Common myeloid progenitor, CD34-positive (primary cell): ENCODE results near the gene GIMAP5.

Experiments
- CTCF ChIA-PET: fragments of 350-600 bp; sonication (Branson Sonifier 250); formaldehyde crosslinking; loops from one replicate; lab custom pipeline; 2021; ENCODE audit warnings: antibody characterized with exemption; lab: Charles Lee
- POLR2A ChIA-PET: fragments of 350-600 bp; sonication (Branson Sonifier 250); formaldehyde crosslinking; loops from one replicate; lab custom pipeline; 2021; ENCODE audit warnings: antibody characterized with exemption; lab: Charles Lee
- DNase-seq, 3 donors: peaks; one replicate each; pipeline versions ENCODE4 v3.0.0 to v3.0.0-alpha.2; 2013
- H3K27ac ChIP-seq, 2 experiments: 1 replicate in 1 of 2; 2 replicates in 1 of 2; pipeline ENCODE4 v1.7.0; 2013; ENCODE audit warnings: inconsistent platforms in 2 of 2, low read length in 2 of 2, mild to moderate bottlenecking in 2 of 2, low read depth in 1 of 2, moderate library complexity in 1 of 2; ENCODE audit not compliant: severe bottlenecking in 2 of 2, insufficient read depth in 1 of 2, poor library complexity in 1 of 2
- H3K27me3 ChIP-seq, 5 experiments: replicated peaks in 2 of 5; 1 replicate in 3 of 5; 2 replicates in 2 of 5; pipeline versions ENCODE4 v1.6.1 to v1.7.0; 2013; ENCODE audit warnings: low read length in 4 of 5, mild to moderate bottlenecking in 2 of 5, moderate library complexity in 2 of 5, inconsistent platforms in 1 of 5; ENCODE audit not compliant: insufficient read depth in 5 of 5, control insufficient read depth in 4 of 5
- H3K36me3 ChIP-seq, 4 experiments: 1 replicate in 2 of 4; 2 replicates in 2 of 4; pipeline versions ENCODE4 v1.6.1 to v1.7.0; 2013; ENCODE audit warnings: low read length in 3 of 4, control low read depth in 1 of 4, mild to moderate bottlenecking in 1 of 4; ENCODE audit not compliant: control insufficient read depth in 4 of 4, insufficient read depth in 4 of 4
- H3K4me1 ChIP-seq, 4 experiments: 1 replicate in 3 of 4; 2 replicates in 1 of 4; pipeline versions ENCODE4 v1.6.1 to v1.7.1; 2013; ENCODE audit warnings: low read length in 3 of 4, mild to moderate bottlenecking in 3 of 4, control low read depth in 1 of 4, inconsistent platforms in 1 of 4, moderate library complexity in 1 of 4; ENCODE audit not compliant: control insufficient read depth in 4 of 4, insufficient read depth in 4 of 4; ENCODE audit errors: control extremely low read depth in 1 of 4
- H3K4me3 ChIP-seq, 7 experiments: 1 replicate in 4 of 7; 2 replicates in 3 of 7; pipeline versions ENCODE4 v1.5.1 to v1.7.0; 2013; ENCODE audit warnings: mild to moderate bottlenecking in 7 of 7, low read length in 6 of 7, moderate library complexity in 6 of 7, inconsistent platforms in 2 of 7, low read depth in 2 of 7, control low read depth in 1 of 7; ENCODE audit not compliant: insufficient read depth in 4 of 7, control insufficient read depth in 1 of 7; ENCODE audit errors: extremely low read depth in 1 of 7
- H3K9me3 ChIP-seq, 5 experiments: 1 replicate in 4 of 5; 2 replicates in 1 of 5; pipeline versions ENCODE4 v1.6.1 to v1.7.1; 2013; ENCODE audit warnings: low read length in 4 of 5, mild to moderate bottlenecking in 2 of 5, inconsistent platforms in 1 of 5, low read depth in 1 of 5, moderate library complexity in 1 of 5; ENCODE audit not compliant: control insufficient read depth in 4 of 5, insufficient read depth in 2 of 5; ENCODE audit errors: control extremely low read depth in 1 of 5
- WGBS: methylation state at CpG from one replicate; pipeline ENCODE4 v1.1.5; 2013; ENCODE audit not compliant: insufficient coverage; 5-methylcytosine and 5-hydroxymethylcytosine counted together

The GIMAP5 gene

DNA sequence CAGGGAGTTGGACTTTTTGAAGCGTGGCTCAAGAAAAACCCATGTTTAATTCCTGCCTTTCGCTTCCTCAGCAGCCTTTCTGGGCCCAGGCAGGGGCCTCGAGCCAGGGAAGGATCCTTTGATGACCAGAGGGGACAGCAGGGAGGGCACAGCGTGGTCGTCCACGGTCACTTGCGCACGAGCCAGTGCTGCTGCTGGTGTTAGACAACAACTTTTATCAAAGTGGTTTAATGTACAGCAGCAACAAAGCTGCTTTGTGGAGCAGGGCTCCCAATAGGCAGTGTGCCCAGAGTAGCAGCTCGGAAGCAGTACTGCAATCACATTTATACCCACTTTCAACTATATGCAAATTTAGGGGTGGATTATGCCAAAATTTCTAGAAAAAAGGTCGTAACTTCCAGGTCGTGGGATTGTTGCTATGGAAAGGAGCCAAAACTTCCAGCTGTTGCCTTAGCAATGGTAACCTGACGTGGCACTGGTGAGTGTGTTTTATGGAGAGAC lies 14.7 kb upstream of the GIMAP5 start:
- CTCF ChIA-PET, result interaction anchor here (1.0 to 1.4 kb wide), 5 partner anchors 9 to 277 kb away, joined by 3 to 4 read pairs (median 3); no protein-coding TSS in a partner anchor
- Histone ChIP-seq H3K36me3 (peaks cover 0 to 47% (median 22%) of the 10 kb centered on the region in 4 experiments), H3K27me3 (no peaks in the 10 kb centered on the region), H3K4me3 (no peak overlapping the region), H3K27ac (no peak overlapping the region), H3K4me1 (peaks cover 5 to 26% (median 15%) of the 10 kb centered on the region in 4 experiments), H3K9me3 (peaks cover 0 to 15% (median 8%) of the 10 kb centered on the region in 5 experiments)
- 94% methylated on average over 9 of the region's 12 CpGs for WGBS
- POLR2A ChIA-PET, result interaction anchor here (0.6 kb wide), 1 partner anchor 251 kb away, joined by 4 read pairs; no protein-coding TSS in a partner anchor
- no peak for DNase-seq

- ChIA-PET POLR2A (no interaction called here), CTCF (interaction anchor here (0.7 to 1.4 kb wide), 6 partner anchors 9 to 278 kb away, joined by 3 to 4 read pairs (median 3); partner anchors contain the start of gene GIMAP8)
- peaks cover 0 to 16% (median 6%) of the 10 kb centered on the region in 4 experiments for H3K4me1 ChIP-seq
- H3K36me3 ChIP-seq, result peaks cover 0 to 49% (median 22%) of the 10 kb centered on the region in 4 experiments
- H3K27ac ChIP-seq, result no peak overlapping the region
- peaks cover 2 to 23% (median 12%) of the 10 kb centered on the region in 5 experiments for H3K9me3 ChIP-seq
- H3K4me3 ChIP-seq, result no peak overlapping the region
- no peak for DNase-seq
- H3K27me3 ChIP-seq, result no peaks in the 10 kb centered on the region
- WGBS, result no CpG with 5 or more reads among the region's 1 CpG
Measured at GRCh38 chr7:150723467-150723866, 13.8 kb upstream of the GIMAP5 start.

DNA sequence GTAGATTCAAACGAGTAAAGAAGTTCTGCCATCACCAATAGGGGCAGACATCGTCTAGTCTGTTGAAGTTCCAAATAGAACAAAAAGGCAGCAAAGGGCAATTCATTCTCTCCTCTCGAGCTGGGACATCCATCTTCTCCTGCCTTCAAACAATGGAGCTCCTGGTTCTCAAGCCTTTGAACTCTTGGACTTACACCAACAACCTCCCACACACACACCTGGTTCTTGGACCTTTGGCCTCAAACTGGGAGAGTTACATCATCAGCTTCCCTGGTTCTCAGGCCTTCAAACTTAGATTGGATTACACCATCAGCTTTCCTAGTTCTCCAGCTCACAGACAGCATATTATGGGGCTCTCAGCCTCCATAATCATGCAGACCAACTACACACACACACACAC lies 9.8 kb upstream of the GIMAP5 start:
- Histone ChIP-seq H3K36me3 (peaks cover 0 to 12% (median 4%) of the 10 kb centered on the region in 4 experiments), H3K4me1 (peaks cover 0 to 8% (median 2%) of the 10 kb centered on the region in 4 experiments), H3K9me3 (peaks cover 2 to 28% (median 12%) of the 10 kb centered on the region in 5 experiments), H3K4me3 (no peak overlapping the region), H3K27me3 (no peaks in the 10 kb centered on the region), H3K27ac (no peak overlapping the region)
- WGBS, result 95% methylated on average over 3 of the region's 3 CpGs
- POLR2A ChIA-PET, result no interaction called here
- DNase-seq, result no peak
- CTCF ChIA-PET, result interaction anchor here (1.3 kb wide), 2 partner anchors 10 to 29 kb away, joined by 3 to 4 read pairs; partner anchors contain the start of gene GIMAP1

GRCh38 chr7:150728011-150728410 lies 9.2 kb upstream of the GIMAP5 start:
- CTCF ChIA-PET, result interaction anchor here (1.3 kb wide), 2 partner anchors 11 to 28 kb away, joined by 3 to 4 read pairs; partner anchors contain the start of gene GIMAP1
- no peak for DNase-seq
- H3K27ac ChIP-seq, result no peak overlapping the region
- H3K27me3 ChIP-seq, result no peaks in the 10 kb centered on the region
- H3K4me3 ChIP-seq, result no peak overlapping the region
- peaks cover 0 to 5% (median 2%) of the 10 kb centered on the region in 4 experiments for H3K4me1 ChIP-seq
- H3K9me3 ChIP-seq, result peaks cover 2 to 28% (median 12%) of the 10 kb centered on the region in 5 experiments
- peaks cover 0 to 10% (median 2%) of the 10 kb centered on the region in 4 experiments for H3K36me3 ChIP-seq
- POLR2A ChIA-PET, result no interaction called here

GRCh38 chr7:150728609-150729008 lies 8.6 kb upstream of the GIMAP5 start:
- Histone ChIP-seq H3K36me3 (peaks cover 0 to 10% (median 1%) of the 10 kb centered on the region in 4 experiments), H3K27ac (no peak overlapping the region), H3K4me3 (no peak overlapping the region), H3K27me3 (no peaks in the 10 kb centered on the region), H3K4me1 (peaks cover 0 to 2% (median 0%) of the 10 kb centered on the region in 4 experiments), H3K9me3 (peaks cover 2 to 28% (median 12%) of the 10 kb centered on the region in 5 experiments)
- CTCF ChIA-PET, result interaction anchor here (0.9 kb wide), 1 partner anchor 14 kb away, joined by 3 read pairs; no protein-coding TSS in a partner anchor
- POLR2A ChIA-PET, result interaction anchor here (0.5 kb wide), 1 partner anchor 209 kb away, joined by 3 read pairs; no protein-coding TSS in a partner anchor
- DNase-seq, result no peak

- POLR2A ChIA-PET, result no interaction called here
- H3K27me3 ChIP-seq, result no peaks in the 10 kb centered on the region
- H3K9me3 ChIP-seq, result peaks cover 2 to 18% (median 7%) of the 10 kb centered on the region in 5 experiments
- 80% methylated on average over 1 of the region's 1 CpG for WGBS
- H3K4me3 ChIP-seq, result no peak overlapping the region
- peaks cover 0 to 4% (median 0%) of the 10 kb centered on the region in 4 experiments for H3K36me3 ChIP-seq
- peaks cover 0 to 6% (median 3%) of the 10 kb centered on the region in 4 experiments for H3K4me1 ChIP-seq
- DNase-seq, result no peak
- H3K27ac ChIP-seq, result no peak overlapping the region
- CTCF ChIA-PET, result interaction anchor here (0.6 to 2.6 kb wide), 5 partner anchors 10 to 146 kb away, joined by 3 to 12 read pairs (median 5); no protein-coding TSS in a partner anchor
Measured at GRCh38 chr7:150731916-150732315, 5.3 kb upstream of the GIMAP5 start.
